ENCODE results near the gene DNAJC19. TPM values are rescaled to one million over a fixed set of nuclear protein-coding genes. Genes with fewer than 3 reads are reported as not detected.

The DNAJC19 gene
- total and polyA plus RNA-seq, 4 donors, result 26.4 to 51.7 (median 36.7) TPM

DNA sequence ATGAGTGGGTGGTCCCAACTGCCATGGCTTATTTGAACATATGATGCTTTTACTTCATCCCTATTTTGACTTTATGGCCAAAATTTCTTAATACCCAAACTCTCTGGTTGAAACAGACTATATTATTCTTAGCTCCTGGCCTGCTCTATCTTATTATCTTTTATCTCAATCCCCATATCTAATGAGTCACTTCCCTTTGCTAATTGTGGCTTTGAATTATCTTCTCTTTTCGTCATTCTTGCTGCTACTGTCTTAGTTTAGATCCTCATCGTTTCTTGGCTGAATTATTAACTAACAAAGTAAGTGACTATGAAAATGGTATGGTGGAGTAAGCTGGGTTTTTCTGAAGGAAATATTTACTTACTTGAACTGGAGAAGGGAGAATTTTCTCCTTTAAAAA is 28.2 kb upstream of the DNAJC19 start:
- H3K4me3 ChIP-seq, result no peak overlapping the region
- no peaks in the 10 kb centered on the region for H3K27me3 ChIP-seq (ENCODE audit: control insufficient read depth in 3 of 3, insufficient read depth in 3 of 3, low read length in 2 of 3)
- no peak for ATAC-seq (ENCODE audit: insufficient read depth, low FRiP score)
- H3K36me3 ChIP-seq (ENCODE audit: control insufficient read depth in 4 of 4, insufficient read depth in 4 of 4, low read length in 4 of 4), result no peaks in the 10 kb centered on the region
- H3K9me3 ChIP-seq (ENCODE audit: control insufficient read depth in 4 of 4, insufficient read depth in 3 of 4, low read length in 3 of 4), result no peaks in the 10 kb centered on the region
- no peak for DNase-seq
- TF ChIP-seq, protein P1, sequence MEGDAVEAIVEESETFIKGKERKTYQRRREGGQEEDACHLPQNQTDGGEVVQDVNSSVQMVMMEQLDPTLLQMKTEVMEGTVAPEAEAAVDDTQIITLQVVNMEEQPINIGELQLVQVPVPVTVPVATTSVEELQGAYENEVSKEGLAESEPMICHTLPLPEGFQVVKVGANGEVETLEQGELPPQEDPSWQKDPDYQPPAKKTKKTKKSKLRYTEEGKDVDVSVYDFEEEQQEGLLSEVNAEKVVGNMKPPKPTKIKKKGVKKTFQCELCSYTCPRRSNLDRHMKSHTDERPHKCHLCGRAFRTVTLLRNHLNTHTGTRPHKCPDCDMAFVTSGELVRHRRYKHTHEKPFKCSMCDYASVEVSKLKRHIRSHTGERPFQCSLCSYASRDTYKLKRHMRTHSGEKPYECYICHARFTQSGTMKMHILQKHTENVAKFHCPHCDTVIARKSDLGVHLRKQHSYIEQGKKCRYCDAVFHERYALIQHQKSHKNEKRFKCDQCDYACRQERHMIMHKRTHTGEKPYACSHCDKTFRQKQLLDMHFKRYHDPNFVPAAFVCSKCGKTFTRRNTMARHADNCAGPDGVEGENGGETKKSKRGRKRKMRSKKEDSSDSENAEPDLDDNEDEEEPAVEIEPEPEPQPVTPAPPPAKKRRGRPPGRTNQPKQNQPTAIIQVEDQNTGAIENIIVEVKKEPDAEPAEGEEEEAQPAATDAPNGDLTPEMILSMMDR (IDR thresholded peaks at IDR 0.05; ENCODE audit: control extremely low read depth, extremely low read depth), result no peak
- H3K27ac ChIP-seq (ENCODE audit: low read depth in 1 of 2, low read length in 1 of 2), result no peak overlapping the region
- no peak overlapping the region for H3K9ac ChIP-seq (ENCODE audit: insufficient read depth in 1 of 2, low read length in 2 of 2)
- WGBS, 2 donors, result 53% methylated on average over 2 of the region's 2 CpGs
- no peaks in the 10 kb centered on the region for H3K4me1 ChIP-seq (ENCODE audit: control insufficient read depth in 5 of 5, insufficient read depth in 5 of 5, low read length in 5 of 5)

DNA sequence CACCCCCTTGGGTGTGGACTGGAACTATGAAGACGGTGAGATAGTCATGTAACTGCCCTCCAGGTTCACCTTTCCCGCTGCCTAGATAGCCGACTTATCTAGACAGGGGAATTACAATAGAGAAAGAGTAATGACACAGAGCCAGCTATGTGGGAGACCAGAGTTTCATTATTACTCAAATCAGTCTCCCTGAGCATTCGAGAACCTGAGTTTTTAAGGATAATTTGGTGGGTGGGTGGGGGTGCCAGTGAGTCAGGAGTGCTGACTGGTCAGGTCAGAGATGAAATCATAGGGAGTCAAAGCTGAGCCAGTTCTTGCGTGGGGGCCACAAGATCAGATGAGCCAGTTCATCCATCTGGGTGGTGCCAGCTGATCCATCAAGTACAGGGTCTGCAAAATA is 19.7 kb upstream of the DNAJC19 start:
- H3K4me1 ChIP-seq (ENCODE audit: control insufficient read depth in 5 of 5, insufficient read depth in 5 of 5, low read length in 5 of 5), result no peaks in the 10 kb centered on the region
- TF ChIP-seq, protein P1 (IDR thresholded peaks at IDR 0.05; ENCODE audit: control extremely low read depth, extremely low read depth), result no peak
- DNase-seq (no peak), ATAC-seq (ENCODE audit: insufficient read depth, low FRiP score) (no peak)
- no peaks in the 10 kb centered on the region for H3K36me3 ChIP-seq (ENCODE audit: control insufficient read depth in 4 of 4, insufficient read depth in 4 of 4, low read length in 4 of 4)
- no peaks in the 10 kb centered on the region for H3K27me3 ChIP-seq (ENCODE audit: control insufficient read depth in 3 of 3, insufficient read depth in 3 of 3, low read length in 2 of 3)
- no peak overlapping the region for H3K4me3 ChIP-seq
- H3K9ac ChIP-seq (ENCODE audit: insufficient read depth in 1 of 2, low read length in 2 of 2), result no peak overlapping the region
- 76 to 80% methylated on average over 5 of the region's 5 CpGs for WGBS, 2 donors
- H3K27ac ChIP-seq (ENCODE audit: low read depth in 1 of 2, low read length in 1 of 2), result no peak overlapping the region
- no peaks in the 10 kb centered on the region for H3K9me3 ChIP-seq (ENCODE audit: control insufficient read depth in 4 of 4, insufficient read depth in 3 of 4, low read length in 3 of 4)

- Histone ChIP-seq H3K36me3 (ENCODE audit: control insufficient read depth in 4 of 4, insufficient read depth in 4 of 4, low read length in 4 of 4) (no peaks in the 10 kb centered on the region), H3K4me1 (ENCODE audit: control insufficient read depth in 5 of 5, insufficient read depth in 5 of 5, low read length in 5 of 5) (no peaks in the 10 kb centered on the region), H3K4me3 (no peak overlapping the region), H3K9me3 (ENCODE audit: control insufficient read depth in 4 of 4, insufficient read depth in 3 of 4, low read length in 3 of 4) (no peaks in the 10 kb centered on the region), H3K9ac (ENCODE audit: insufficient read depth in 1 of 2, low read length in 2 of 2) (no peak overlapping the region), H3K27me3 (ENCODE audit: control insufficient read depth in 3 of 3, insufficient read depth in 3 of 3, low read length in 2 of 3) (no peaks in the 10 kb centered on the region), H3K27ac (ENCODE audit: low read depth in 1 of 2, low read length in 1 of 2) (no peak overlapping the region)
- TF ChIP-seq, protein P1 (IDR thresholded peaks at IDR 0.05; ENCODE audit: control extremely low read depth, extremely low read depth), result no peak
- WGBS, 2 donors, result 57 to 69% methylated on average over 1 of the region's 1 CpG
- DNase-seq (no peak), ATAC-seq (ENCODE audit: insufficient read depth, low FRiP score) (no peak)
These were observed 19.3 kb upstream of the DNAJC19 start for GRCh38 chr3:181008796-181009195.

- Histone ChIP-seq H3K4me1 (ENCODE audit: control insufficient read depth in 5 of 5, insufficient read depth in 5 of 5, low read length in 5 of 5) (no peaks in the 10 kb centered on the region), H3K4me3 (no peak overlapping the region), H3K27ac (ENCODE audit: low read depth in 1 of 2, low read length in 1 of 2) (no peak overlapping the region), H3K27me3 (ENCODE audit: control insufficient read depth in 3 of 3, insufficient read depth in 3 of 3, low read length in 2 of 3) (no peaks in the 10 kb centered on the region), H3K9me3 (ENCODE audit: control insufficient read depth in 4 of 4, insufficient read depth in 3 of 4, low read length in 3 of 4) (peaks cover 0 to 2% (median 0%) of the 10 kb centered on the region in 4 donors), H3K9ac (ENCODE audit: insufficient read depth in 1 of 2, low read length in 2 of 2) (no peak overlapping the region), H3K36me3 (ENCODE audit: control insufficient read depth in 4 of 4, insufficient read depth in 4 of 4, low read length in 4 of 4) (no peaks in the 10 kb centered on the region)
- WGBS, 2 donors, result 93 to 98% methylated on average over 3 of the region's 3 CpGs
- no peak for DNase-seq
- TF ChIP-seq, protein P1 (IDR thresholded peaks at IDR 0.05; ENCODE audit: control extremely low read depth, extremely low read depth), result no peak
- ATAC-seq (ENCODE audit: insufficient read depth, low FRiP score), result no peak
These were observed 17.7 kb upstream of the DNAJC19 start for GRCh38 chr3:181007262-181007661.

All from lung (tissue), 12 donors.